Progenitor cell of endocrine pancreas (in vitro differentiated cells): Measurements from ENCODE around the gene TRAM2. TPM values are rescaled to one million over a fixed set of nuclear protein-coding genes. Genes with fewer than 3 reads are reported as not detected.

Experiments used
- DNase-seq: peaks from one replicate; pipeline ENCODE4 v3.0.0; 2021; ENCODE audit warnings: low spot score; ENCODE audit not compliant: unreplicated experiment
- H3K27ac Mint-ChIP-seq: 2 replicates; pipeline ENCODE4 v1.8.0; 2021; ENCODE audit warnings: mild to moderate bottlenecking, moderate library complexity, mixed read lengths
- H3K27me3 Mint-ChIP-seq: 2 replicates; pipeline ENCODE4 v1.8.0; 2021; ENCODE audit warnings: mixed read lengths
- H3K36me3 Mint-ChIP-seq: 2 replicates; pipeline ENCODE4 v1.8.0; 2022; ENCODE audit warnings: mixed read lengths; ENCODE audit not compliant: insufficient read depth
- H3K4me1 Mint-ChIP-seq: 2 replicates; pipeline ENCODE4 v1.8.0; 2021; ENCODE audit warnings: low read depth, mixed read lengths
- H3K4me3 Mint-ChIP-seq: 2 replicates; pipeline ENCODE4 v1.8.0; 2021; ENCODE audit warnings: low read depth, mild to moderate bottlenecking, moderate library complexity, mixed read lengths
- H3K9me3 Mint-ChIP-seq: 2 replicates; pipeline ENCODE4 v1.8.0; 2021; ENCODE audit warnings: low read depth, mixed read lengths
- CTCF ChIP-seq: fragments of 200-600 bp; sonication (generic); IDR thresholded peaks from one replicate; pipeline ENCODE4 v1.5.0; 2021; ENCODE audit warnings: antibody characterized with exemption, mild to moderate bottlenecking; ENCODE audit not compliant: unreplicated experiment
- total RNA-seq: library from RNA; stranded (reverse); gene quantifications from 2 replicates; pipeline ENCODE4 v1.2.1, GENCODE V29; 2021

The TRAM2 gene
- total RNA-seq, 1 donor from 2014 or later: 18.6 TPM

GRCh38 chr6:52518279-52518945, 58.4 kb downstream of the TRAM2 start:
- Mint-ChIP-seq H3K27ac (peak overlapping the region; percentile 77), H3K4me3 (no peak overlapping the region), H3K4me1 (peaks cover 17% of the 10 kb centered on the region), H3K36me3 (peaks cover 7% of the 10 kb centered on the region), H3K27me3 (no peaks in the 10 kb centered on the region), H3K9me3 (no peaks in the 10 kb centered on the region)
- no peak for DNase-seq
- TF ChIP-seq CTCF: no peak

GRCh38 chr6:52517502-52518278, 59.2 kb downstream of the TRAM2 start:
- H3K9me3 Mint-ChIP-seq: no peaks in the 10 kb centered on the region
- no peaks in the 10 kb centered on the region for H3K27me3 Mint-ChIP-seq
- no peak for TF ChIP-seq CTCF
- H3K36me3 Mint-ChIP-seq: peaks cover 7% of the 10 kb centered on the region
- H3K27ac Mint-ChIP-seq: peak overlapping the region; percentile 77
- DNase-seq: no peak
- no peak overlapping the region for H3K4me3 Mint-ChIP-seq
- H3K4me1 Mint-ChIP-seq: peaks cover 15% of the 10 kb centered on the region

GRCh38 chr6:52516943-52517342, 59.9 kb downstream of the TRAM2 start:
- H3K4me1 Mint-ChIP-seq: peaks cover 7% of the 10 kb centered on the region
- H3K27me3 Mint-ChIP-seq: no peaks in the 10 kb centered on the region
- no peak for TF ChIP-seq CTCF
- no peak for DNase-seq
- no peak overlapping the region for H3K4me3 Mint-ChIP-seq
- peaks cover 7% of the 10 kb centered on the region for H3K36me3 Mint-ChIP-seq
- no peak overlapping the region for H3K27ac Mint-ChIP-seq
- H3K9me3 Mint-ChIP-seq: no peaks in the 10 kb centered on the region

- Mint-ChIP-seq H3K4me3 (no peak overlapping the region), H3K36me3 (peaks cover 7% of the 10 kb centered on the region), H3K27me3 (no peaks in the 10 kb centered on the region), H3K27ac (no peak overlapping the region), H3K9me3 (no peaks in the 10 kb centered on the region), H3K4me1 (peaks cover 5% of the 10 kb centered on the region)
- no peak for TF ChIP-seq CTCF
- no peak for DNase-seq
These were observed 60.6 kb downstream of the TRAM2 start for GRCh38 chr6:52516269-52516668.

GRCh38 chr6:52515219-52515960, 61.5 kb downstream of the TRAM2 start:
- H3K27ac Mint-ChIP-seq: no peak overlapping the region
- peaks cover 5% of the 10 kb centered on the region for H3K4me1 Mint-ChIP-seq
- no peaks in the 10 kb centered on the region for H3K9me3 Mint-ChIP-seq
- peaks cover 7% of the 10 kb centered on the region for H3K36me3 Mint-ChIP-seq
- H3K27me3 Mint-ChIP-seq: no peaks in the 10 kb centered on the region
- DNase-seq: no peak
- TF ChIP-seq CTCF: no peak
- no peak overlapping the region for H3K4me3 Mint-ChIP-seq
